Neuronal stem cell (in vitro differentiated cells): ENCODE data around the gene JUND.

ENCODE experiments used
- DNase-seq: peaks from one replicate; pipeline ENCODE4 v3.0.0-alpha.2; 2013; ENCODE audit warnings: low spot score
- H2AFZ ChIP-seq: one replicate; pipeline ENCODE4 v1.6.1; 2013; ENCODE audit warnings: mild to moderate bottlenecking, low read length, inconsistent platforms
- H2AK5ac ChIP-seq: 2 replicates; pipeline ENCODE4 v1.6.1; 2013; ENCODE audit warnings: low read depth, mild to moderate bottlenecking, inconsistent platforms, low read length, moderate library complexity, mixed read lengths
- H2BK120ac ChIP-seq: 2 replicates; pipeline ENCODE4 v1.6.1; 2013; ENCODE audit warnings: low read depth, mild to moderate bottlenecking, inconsistent platforms, low read length, moderate library complexity, mixed read lengths
- H2BK12ac ChIP-seq: one replicate; pipeline ENCODE4 v1.6.1; 2013; ENCODE audit warnings: low read length, inconsistent platforms
- H2BK15ac ChIP-seq: 2 replicates; pipeline ENCODE4 v1.6.1; 2013; ENCODE audit warnings: mild to moderate bottlenecking, low read length, inconsistent platforms, mixed read lengths
- H2BK5ac ChIP-seq: one replicate; pipeline ENCODE4 v1.6.1; 2013; ENCODE audit warnings: inconsistent platforms, mild to moderate bottlenecking, low read length, moderate library complexity
- H3K14ac ChIP-seq: one replicate; pipeline ENCODE4 v1.6.1; 2013; ENCODE audit warnings: low read length, inconsistent platforms
- H3K18ac ChIP-seq: 2 replicates; pipeline ENCODE4 v1.6.1; 2013; ENCODE audit warnings: low read length, inconsistent platforms
- H3K23ac ChIP-seq: 2 replicates; pipeline ENCODE4 v1.6.1; 2013; ENCODE audit warnings: low read depth, mild to moderate bottlenecking, mixed read lengths, low read length, inconsistent platforms; ENCODE audit not compliant: poor library complexity
- H3K27ac ChIP-seq: replicated peaks from 3 replicates; pipeline ENCODE4 v1.5.1; 2013; ENCODE audit warnings: low read length, inconsistent platforms
- H3K27me3 ChIP-seq, 3 experiments: 2 replicates each; pipeline ENCODE4 v1.6.1; 2013; ENCODE audit warnings: low read length in 3 of 3, mild to moderate bottlenecking in 2 of 3, inconsistent platforms in 1 of 3, low read depth in 1 of 3, mixed read lengths in 1 of 3, moderate library complexity in 1 of 3; ENCODE audit not compliant: control insufficient read depth in 3 of 3, insufficient read depth in 3 of 3
- H3K36me3 ChIP-seq, 2 donors: replicated peaks in 1 of 2; 2 replicates each; pipeline ENCODE4 v1.6.1; 2013; ENCODE audit warnings: low read length in 2 of 2; ENCODE audit not compliant: control insufficient read depth in 2 of 2, insufficient read depth in 2 of 2
- H3K4ac ChIP-seq: 2 replicates; pipeline ENCODE4 v1.6.1; 2013; ENCODE audit warnings: inconsistent platforms, mild to moderate bottlenecking, low read length, moderate library complexity
- H3K4me1 ChIP-seq, 2 donors: 1 replicate in 1 of 2; 2 replicates in 1 of 2; pipeline ENCODE4 v1.6.1; 2013; ENCODE audit warnings: low read length in 2 of 2, low read depth in 1 of 2; ENCODE audit not compliant: control insufficient read depth in 2 of 2, insufficient read depth in 1 of 2
- H3K4me2 ChIP-seq: one replicate; pipeline ENCODE4 v1.6.1; 2013; ENCODE audit warnings: mild to moderate bottlenecking, low read length, inconsistent platforms; ENCODE audit not compliant: insufficient read depth, poor library complexity, severe bottlenecking
- H3K4me3 ChIP-seq, 2 donors: 2 replicates each; pipeline ENCODE4 v1.5.1; 2013; ENCODE audit warnings: low read length in 2 of 2, mild to moderate bottlenecking in 2 of 2, inconsistent platforms in 1 of 2, moderate library complexity in 1 of 2
- H3K79me1 ChIP-seq: one replicate; pipeline ENCODE4 v1.6.1; 2013; ENCODE audit warnings: low read depth, mild to moderate bottlenecking, inconsistent platforms, low read length, moderate library complexity
- H3K9ac ChIP-seq: one replicate; pipeline ENCODE4 v1.6.1; 2013; ENCODE audit warnings: mild to moderate bottlenecking, low read depth, low read length, inconsistent platforms; ENCODE audit not compliant: poor library complexity
- H3K9me3 ChIP-seq, 2 donors: replicated peaks in 1 of 2; 2 replicates each; pipeline versions ENCODE3 to v1.6.1; 2013; ENCODE audit warnings: low read length in 2 of 2, mild to moderate bottlenecking in 2 of 2, inconsistent platforms in 1 of 2, low read depth in 1 of 2, mixed read lengths in 1 of 2, moderate library complexity in 1 of 2; ENCODE audit not compliant: control insufficient read depth in 2 of 2, insufficient read depth in 1 of 2
- H4K8ac ChIP-seq: one replicate; pipeline ENCODE4 v1.6.1; 2013; ENCODE audit warnings: low read depth, mild to moderate bottlenecking, inconsistent platforms, low read length, moderate library complexity
- H4K91ac ChIP-seq: one replicate; pipeline ENCODE4 v1.6.1; 2013; ENCODE audit warnings: low read length, low read depth, mild to moderate bottlenecking, inconsistent platforms; ENCODE audit not compliant: poor library complexity
- WGBS, 2 donors: extraction: QIAGEN DNeasy Blood & Tissue Kit; methylation state at CpG; one replicate each; pipeline ENCODE4 v1.1.7; 2013; ENCODE audit warnings: missing lambda C conversion rate in 2 of 2, mixed read lengths in 1 of 2; ENCODE audit not compliant: insufficient read length in 2 of 2, insufficient replicate concordance in 1 of 2; ENCODE audit errors: extremely low coverage in 2 of 2; 5-methylcytosine and 5-hydroxymethylcytosine counted together

The JUND gene

DNA sequence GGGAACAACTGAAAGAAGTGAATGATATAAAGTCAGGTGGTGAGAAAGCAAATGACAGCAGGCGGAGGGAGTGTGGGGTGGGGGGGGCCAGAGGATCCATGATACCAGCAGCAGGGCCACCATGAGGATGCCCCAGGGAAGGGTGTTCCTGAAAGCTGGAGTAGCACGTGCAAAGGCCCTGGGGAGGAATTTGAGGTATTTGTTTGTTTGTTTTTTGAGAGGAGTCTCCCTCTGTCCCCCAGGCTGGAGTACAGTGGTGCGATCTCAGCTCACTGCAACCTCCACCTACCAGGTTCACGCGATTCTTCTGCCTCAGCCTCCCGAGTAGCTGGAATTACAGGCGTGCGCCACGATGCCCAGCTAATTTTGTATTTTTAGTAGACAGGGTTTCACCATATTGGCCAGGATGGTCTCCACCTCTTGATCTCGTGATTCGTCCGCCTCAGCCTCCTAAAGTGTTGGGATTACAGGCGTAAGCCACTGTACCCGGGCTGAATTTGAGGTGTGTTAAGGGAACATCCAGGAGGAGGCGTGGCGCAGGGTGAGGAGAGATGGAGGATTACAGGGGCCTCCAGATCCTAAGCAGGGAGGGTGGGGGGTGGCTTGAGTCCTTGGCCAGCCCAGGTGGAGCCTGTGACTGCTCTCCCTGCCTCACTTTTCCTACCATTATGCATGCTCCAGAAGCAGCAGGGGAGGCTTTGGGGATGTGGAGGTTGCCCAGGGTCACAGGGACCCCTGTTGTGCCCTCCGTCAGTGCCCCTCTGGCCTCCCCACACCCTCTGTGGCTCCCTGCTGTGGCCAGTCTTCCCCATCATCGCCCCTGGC is 12.4 kb upstream of the JUND start:
- Histone ChIP-seq H3K79me1 (no peaks in the 10 kb centered on the region), H3K27ac (peak overlapping the region; percentile 33), H2AK5ac (peak overlapping the region; percentile 99), H3K18ac (peak overlapping the region; percentile 95), H2BK15ac (peak overlapping the region; percentile 99), H3K4me1 (peaks cover 22 to 25% of the 10 kb centered on the region in 2 donors), H3K9me3 (no peaks in the 10 kb centered on the region), H3K4me2 (no peak overlapping the region), H3K23ac (peak overlapping the region; percentile 73), H3K36me3 (no peaks in the 10 kb centered on the region), H2BK12ac (peak overlapping the region; percentile 33), H4K91ac (no peak overlapping the region), H3K4me3 (no peak overlapping the region), H4K8ac (no peak overlapping the region), H3K27me3 (peaks cover 0 to 2% (median 0%) of the 10 kb centered on the region in 3 experiments), H2AFZ (peak overlapping the region; percentile 89), H2BK5ac (peak overlapping the region; percentile 71), H3K14ac (peak overlapping the region; percentile 89), H2BK120ac (peak overlapping the region; percentile 48), H3K4ac (peak overlapping the region; percentile 8), H3K9ac (peak overlapping the region; percentile 44)
- no peak for DNase-seq
- no CpG with 5 or more reads among the region's 18 CpGs for WGBS, 2 donors

DNA sequence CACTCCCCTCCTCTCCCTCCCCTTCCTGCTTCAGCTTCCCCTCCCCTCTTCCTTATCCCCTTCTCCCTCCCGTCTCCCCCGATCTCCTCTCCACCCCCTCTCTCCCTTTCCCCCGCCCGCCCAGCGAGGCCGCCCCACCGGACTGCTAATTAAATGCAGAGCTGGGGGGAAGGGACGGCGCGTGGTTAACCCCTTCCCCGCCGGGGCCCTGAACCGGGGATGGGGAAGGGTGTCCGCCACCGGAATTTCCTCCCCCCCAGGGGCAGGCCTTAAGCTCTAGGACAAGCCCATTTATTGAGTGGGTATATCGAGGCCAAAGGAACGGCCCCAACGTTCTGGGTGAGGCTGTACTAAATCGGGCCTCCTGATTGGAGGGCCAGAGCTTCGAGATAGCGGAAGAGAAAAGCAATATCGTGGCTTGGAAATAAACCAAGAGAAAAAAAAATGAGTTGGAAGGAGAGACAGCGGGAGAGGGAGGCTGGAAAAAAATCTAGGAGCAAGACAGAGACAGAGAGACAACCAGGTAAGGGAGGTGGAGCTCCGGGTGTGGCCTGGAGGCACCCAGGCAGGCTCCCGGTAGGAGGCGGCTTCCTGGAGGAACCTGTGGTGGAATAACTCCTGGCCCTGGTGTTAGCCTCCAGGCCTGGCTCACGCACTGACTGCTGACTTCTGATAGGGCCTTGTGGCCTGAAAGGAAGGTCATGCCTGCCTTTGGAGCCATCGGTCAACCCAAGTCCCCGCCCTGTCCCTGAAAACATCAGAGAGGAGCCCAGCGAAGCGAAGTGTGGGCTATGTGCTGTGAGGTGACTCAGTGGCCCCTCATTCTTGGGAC is 11.6 kb upstream of the JUND start:
- peaks cover 26 to 27% of the 10 kb centered on the region in 2 donors for H3K4me1 ChIP-seq
- peak overlapping the region; percentile 1 for H3K4ac ChIP-seq
- H3K4me3 ChIP-seq = peak overlapping the region; percentile 82 to 85
- H3K27me3 ChIP-seq = peaks cover 0 to 2% (median 0%) of the 10 kb centered on the region in 3 experiments
- peak overlapping the region; percentile 32 for H3K23ac ChIP-seq
- no peak overlapping the region for H4K8ac ChIP-seq
- no CpG with 5 or more reads among the region's 31 CpGs for WGBS, 2 donors
- H4K91ac ChIP-seq = no peak overlapping the region
- peak overlapping the region; percentile 90 for H3K4me2 ChIP-seq
- H3K36me3 ChIP-seq = no peaks in the 10 kb centered on the region
- peak overlapping the region; percentile 23 for H2AK5ac ChIP-seq
- DNase-seq = peak; percentile 82
- peak overlapping the region; percentile 33 for H2BK12ac ChIP-seq
- peak overlapping the region; percentile 99 for H2BK5ac ChIP-seq
- H2BK15ac ChIP-seq = no peak overlapping the region
- H3K79me1 ChIP-seq = no peaks in the 10 kb centered on the region
- peak overlapping the region; percentile 70 for H3K18ac ChIP-seq
- H2AFZ ChIP-seq = peak overlapping the region; percentile 89
- no peaks in the 10 kb centered on the region for H3K9me3 ChIP-seq
- peak overlapping the region; percentile 33 for H3K27ac ChIP-seq
- H3K9ac ChIP-seq = no peak overlapping the region
- no peak overlapping the region for H3K14ac ChIP-seq
- H2BK120ac ChIP-seq = peak overlapping the region; percentile 93

DNA sequence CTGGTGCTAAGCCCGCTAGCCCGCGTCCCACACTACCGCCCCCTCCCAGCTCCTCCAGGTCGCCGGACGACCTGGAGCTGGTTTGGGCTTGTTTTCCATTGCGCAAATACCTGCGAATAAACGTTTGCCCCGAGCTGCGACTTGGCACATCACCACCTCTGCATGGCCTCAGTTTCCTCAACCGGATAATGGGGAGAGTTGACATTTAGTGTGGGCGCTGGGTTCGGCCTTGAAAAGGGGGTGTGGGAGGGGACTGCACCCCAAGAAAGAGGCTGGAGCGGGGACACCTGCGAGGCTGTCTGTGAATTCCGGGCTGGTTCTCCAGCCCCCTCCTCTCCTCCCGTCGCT is 11.0 kb upstream of the JUND start:
- Histone ChIP-seq H3K27me3 (peaks cover 0 to 2% (median 0%) of the 10 kb centered on the region in 3 experiments), H3K4ac (no peak overlapping the region), H3K4me2 (peak overlapping the region; percentile 90), H3K23ac (peak overlapping the region; percentile 32), H2BK5ac (peak overlapping the region; percentile 99), H3K4me3 (peak overlapping the region; percentile 82 to 85), H3K9me3 (no peaks in the 10 kb centered on the region), H3K9ac (peak overlapping the region; percentile 80), H3K36me3 (no peaks in the 10 kb centered on the region), H3K14ac (peak overlapping the region; percentile 32), H4K91ac (no peak overlapping the region), H3K4me1 (peaks cover 28 to 32% of the 10 kb centered on the region in 2 donors), H2BK120ac (peak overlapping the region; percentile 93), H3K27ac (peak overlapping the region; percentile 92), H4K8ac (no peak overlapping the region), H2BK15ac (peak overlapping the region; percentile 53), H2AK5ac (peak overlapping the region; percentile 72), H3K18ac (peak overlapping the region; percentile 99), H2AFZ (peak overlapping the region; percentile 89), H3K79me1 (no peaks in the 10 kb centered on the region), H2BK12ac (no peak overlapping the region)
- no peak for DNase-seq
- WGBS, 2 donors = no CpG with 5 or more reads among the region's 20 CpGs
